NCI-H748 (cell line): ENCODE data around the gene REXO4.
"Not testable (repeated sequence)": the region's sequence is repeated elsewhere in the genome, so short reads cannot be mapped to it uniquely, and the experiment has no call there.

Source experiments
- DNase-seq: peaks from one replicate; lab custom pipeline; 2025; ENCODE audit not compliant: unreplicated experiment; lab: John Stamatoyannopoulos, UW

REXO4 gene

GRCh38 chr9:133451865-133452264, 34.1 kb upstream of the REXO4 start:
- not testable (repeated sequence) for DNase-seq

- DNase-seq = no peak
Measured at GRCh38 chr9:133449760-133450159, 31.9 kb upstream of the REXO4 start.

- no peak for DNase-seq
Measured at GRCh38 chr9:133448487-133448972, 30.7 kb upstream of the REXO4 start.

GRCh38 chr9:133445293-133445969, 27.6 kb upstream of the REXO4 start:
- no peak for DNase-seq

DNA sequence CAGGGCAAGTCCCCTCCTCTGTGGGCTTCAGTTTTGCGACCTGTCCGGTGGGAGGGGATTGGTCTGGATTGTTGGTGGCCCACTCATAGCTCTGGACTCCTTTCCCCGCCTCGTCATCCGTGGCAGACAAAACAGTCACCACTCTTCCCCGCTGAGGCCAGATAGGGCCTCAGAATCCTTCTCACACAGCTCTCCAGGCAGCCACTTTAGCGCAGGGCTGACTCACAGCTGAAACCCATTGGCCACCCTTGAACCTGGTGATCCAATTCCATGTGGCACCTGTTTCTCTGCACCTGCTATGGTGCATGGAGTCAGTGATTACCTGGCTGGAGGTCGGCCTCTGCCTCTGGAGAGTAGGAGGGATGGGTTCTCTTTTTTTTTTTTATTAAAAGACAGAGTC, 26.2 kb upstream of the REXO4 start:
- DNase-seq = no peak

- no peak for DNase-seq
Measured at GRCh38 chr9:133443248-133443647, 25.4 kb upstream of the REXO4 start.

DNA sequence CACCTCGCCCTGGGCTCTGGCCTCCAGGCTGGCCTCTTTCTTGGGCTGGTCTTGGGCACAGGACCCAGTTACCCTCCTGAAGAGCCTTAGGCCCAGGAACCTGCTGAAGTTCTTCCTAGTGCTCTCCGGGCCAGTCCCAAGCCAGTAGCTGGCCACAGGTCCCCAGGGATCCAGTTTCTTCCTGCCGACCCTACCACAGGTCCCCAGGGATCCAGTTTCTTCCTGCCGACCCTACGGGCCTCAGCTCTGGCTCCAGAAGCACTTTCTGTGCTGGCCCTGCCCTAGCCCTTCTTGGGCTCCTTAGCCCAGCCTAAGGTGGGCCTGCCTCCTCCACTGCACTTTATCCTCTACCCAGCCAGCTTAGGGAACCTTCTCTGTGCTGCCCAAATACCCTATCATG, 23.8 kb upstream of the REXO4 start:
- DNase-seq = no peak

- DNase-seq = no peak
Measured at GRCh38 chr9:133440874-133441273, 23.1 kb upstream of the REXO4 start.

GRCh38 chr9:133439337-133439736, 21.5 kb upstream of the REXO4 start:
- DNase-seq = no peak

DNA sequence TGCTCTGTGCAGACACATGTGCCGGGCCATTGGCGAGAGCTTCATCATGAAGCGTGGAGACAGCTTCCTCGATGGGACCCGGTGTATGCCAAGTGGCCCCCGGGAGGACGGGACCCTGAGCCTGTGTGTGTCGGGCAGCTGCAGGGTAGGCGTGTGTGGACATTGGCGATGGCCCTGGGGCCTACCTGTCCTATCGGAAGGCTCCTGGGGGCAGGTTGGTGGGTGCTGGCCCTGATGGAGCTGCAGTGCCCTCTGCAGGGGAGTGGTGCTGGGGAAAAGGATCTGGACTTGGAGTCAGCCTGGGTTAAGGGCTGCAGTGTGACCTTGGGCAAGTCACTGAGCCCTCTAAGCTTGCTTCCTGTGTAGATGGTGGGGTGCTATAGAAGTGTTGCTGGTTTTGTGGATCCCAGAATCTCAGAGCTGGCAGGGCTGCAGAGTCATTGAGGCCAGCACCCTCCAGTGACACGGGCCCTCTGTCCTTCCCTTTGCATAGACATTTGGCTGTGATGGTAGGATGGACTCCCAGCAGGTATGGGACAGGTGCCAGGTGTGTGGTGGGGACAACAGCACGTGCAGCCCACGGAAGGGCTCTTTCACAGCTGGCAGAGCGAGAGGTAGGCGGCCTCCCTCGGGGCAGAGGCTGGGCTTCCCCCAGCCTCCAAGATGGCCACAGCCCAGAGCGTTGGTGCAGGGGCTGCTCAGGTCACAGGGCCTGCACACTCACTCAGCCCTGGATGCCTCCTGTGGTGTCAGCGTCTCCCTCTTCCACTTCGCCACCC, 20.1 kb upstream of the REXO4 start:
- DNase-seq = no peak

DNA sequence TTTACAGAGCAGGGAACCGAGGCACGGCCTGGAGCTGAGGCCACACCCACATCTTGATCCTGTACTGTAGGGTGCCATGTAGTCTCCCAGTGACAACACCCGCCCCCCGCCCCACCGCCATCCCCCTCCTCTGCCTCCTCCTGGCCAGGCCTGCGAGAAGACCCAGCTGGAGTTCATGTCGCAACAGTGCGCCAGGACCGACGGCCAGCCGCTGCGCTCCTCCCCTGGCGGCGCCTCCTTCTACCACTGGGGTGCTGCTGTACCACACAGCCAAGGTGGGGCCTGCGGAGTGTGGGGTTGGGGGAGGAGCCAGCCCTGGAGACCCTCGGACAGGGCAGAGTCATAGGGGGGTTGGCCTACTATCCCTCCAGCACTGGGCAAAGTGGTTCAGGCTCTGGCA, 18.9 kb upstream of the REXO4 start:
- no peak for DNase-seq

DNA sequence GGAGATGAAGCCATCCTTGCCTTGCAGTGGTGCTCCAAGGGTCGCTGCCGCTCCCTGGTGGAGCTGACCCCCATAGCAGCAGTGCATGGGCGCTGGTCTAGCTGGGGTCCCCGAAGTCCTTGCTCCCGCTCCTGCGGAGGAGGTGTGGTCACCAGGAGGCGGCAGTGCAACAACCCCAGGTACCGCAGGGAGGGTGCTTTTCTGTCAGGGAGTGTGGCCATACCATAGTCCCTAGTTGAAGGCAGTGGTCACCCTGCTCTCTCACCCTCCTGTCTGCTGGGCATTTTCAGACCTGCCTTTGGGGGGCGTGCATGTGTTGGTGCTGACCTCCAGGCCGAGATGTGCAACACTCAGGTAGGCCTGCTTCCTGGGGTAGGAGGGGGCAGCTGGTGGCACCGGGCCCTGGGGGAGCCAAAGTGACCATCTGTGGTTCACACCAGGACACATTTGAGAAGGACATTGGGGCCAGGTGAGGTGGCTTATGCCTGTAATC, 15.6 kb upstream of the REXO4 start:
- DNase-seq = no peak

DNA sequence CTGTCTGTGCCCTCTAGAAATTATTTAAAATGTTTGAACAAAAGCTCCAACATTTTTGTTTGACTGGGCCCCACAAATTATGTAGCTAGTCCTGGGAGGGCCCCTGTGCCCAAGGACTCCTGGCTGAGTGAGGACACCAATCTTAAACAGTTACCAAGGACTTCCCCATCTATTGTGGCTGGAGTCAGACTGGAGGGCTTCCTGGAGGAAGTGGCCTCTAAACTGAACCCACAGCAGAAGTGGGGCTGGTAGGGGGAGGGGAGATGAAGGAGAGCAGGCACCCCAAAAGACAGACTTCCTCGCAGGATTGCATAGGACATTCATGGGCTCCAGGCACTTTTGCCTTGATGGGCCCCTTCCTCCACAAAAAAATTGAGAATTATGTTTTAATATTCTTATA, 12.4 kb upstream of the REXO4 start:
- no peak for DNase-seq

GRCh38 chr9:133429641-133430161, 11.9 kb upstream of the REXO4 start:
- DNase-seq = no peak

GRCh38 chr9:133429214-133429613, 11.4 kb upstream of the REXO4 start:
- no peak for DNase-seq

GRCh38 chr9:133428617-133429101, 10.8 kb upstream of the REXO4 start:
- DNase-seq = peak; percentile 87

- peak; percentile 39 for DNase-seq
Measured at GRCh38 chr9:133427658-133428348, 10.0 kb upstream of the REXO4 start.

- no peak for DNase-seq
Measured at GRCh38 chr9:133426011-133426410, 8.2 kb upstream of the REXO4 start.

GRCh38 chr9:133425049-133425632, 7.3 kb upstream of the REXO4 start:
- DNase-seq = no peak

DNA sequence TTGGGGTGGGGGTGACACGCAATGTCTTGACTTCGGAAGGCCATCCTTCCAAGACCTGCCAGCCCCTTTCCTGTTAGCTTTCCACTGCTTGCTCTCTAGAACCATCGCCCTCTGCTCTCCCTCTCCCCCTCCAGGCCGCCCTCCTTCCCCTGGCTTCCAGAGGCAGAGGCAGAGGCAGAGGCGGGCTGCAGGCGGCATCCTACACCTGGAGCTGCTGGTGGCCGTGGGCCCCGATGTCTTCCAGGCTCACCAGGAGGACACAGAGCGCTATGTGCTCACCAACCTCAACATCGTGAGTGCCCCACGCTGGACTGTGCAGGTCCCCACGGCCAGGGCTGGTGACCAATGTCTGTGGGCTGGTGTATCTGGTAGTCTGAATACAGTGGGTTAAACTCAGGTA, 6.4 kb upstream of the REXO4 start:
- DNase-seq = no peak

GRCh38 chr9:133423216-133423615, 5.4 kb upstream of the REXO4 start:
- no peak for DNase-seq
